Stimulated activated CD4-positive, alpha-beta T cell treated with anti-CD3 and anti-CD28 coated beads, Interleukin-1b, Interleukin-23, amount 100 ng/mL, for 1 hour (primary cell): Measurements from ENCODE around the gene BMP6.

Experiments used
- DNase-seq, 2 donors: peaks; one replicate each; pipeline ENCODE4 v3.0.0-alpha.2; 2020; ENCODE audit warnings: low read depth in 2 of 2

Gene BMP6

GRCh38 chr6:7725849-7726415 is at the start of gene BMP6:
TSS of gene BMP6 (plus strand) at chr6:7726099. CDS start at chr6:7726956, 857 bp downstream.
- no peak for DNase-seq

- no peak for DNase-seq
These were observed 48.7 kb upstream of the BMP6 start for GRCh38 chr6:7677229-7677628.

- DNase-seq: no peak
These were observed 45.4 kb upstream of the BMP6 start for GRCh38 chr6:7680393-7681075.

GRCh38 chr6:7681449-7681848 is 44.5 kb upstream of the BMP6 start:
- no peak for DNase-seq

- DNase-seq: no peak
These were observed 41.8 kb upstream of the BMP6 start for GRCh38 chr6:7684076-7684475.

- DNase-seq: no peak
These were observed 41.1 kb upstream of the BMP6 start for GRCh38 chr6:7684843-7685242.

- no peak for DNase-seq
These were observed 40.6 kb upstream of the BMP6 start for GRCh38 chr6:7685276-7685675.

GRCh38 chr6:7687145-7688111 is 38.5 kb upstream of the BMP6 start:
- no peak for DNase-seq

GRCh38 chr6:7691021-7691420 is 34.9 kb upstream of the BMP6 start:
- DNase-seq: no peak

GRCh38 chr6:7691675-7692452 is 34.0 kb upstream of the BMP6 start:
- DNase-seq: no peak

GRCh38 chr6:7692453-7692784 is 33.5 kb upstream of the BMP6 start:
- no peak for DNase-seq

- no peak for DNase-seq
These were observed 32.1 kb upstream of the BMP6 start for GRCh38 chr6:7693827-7694226.

GRCh38 chr6:7696061-7696460 is 29.8 kb upstream of the BMP6 start:
- DNase-seq: no peak

- no peak for DNase-seq
These were observed 28.5 kb upstream of the BMP6 start for GRCh38 chr6:7697432-7697819.

GRCh38 chr6:7697820-7698623 is 27.9 kb upstream of the BMP6 start:
- DNase-seq: no peak

- no peak for DNase-seq
These were observed 24.6 kb upstream of the BMP6 start for GRCh38 chr6:7701212-7701834.

- no peak for DNase-seq
These were observed 22.7 kb upstream of the BMP6 start for GRCh38 chr6:7703148-7703680.

GRCh38 chr6:7705483-7705882 is 20.4 kb upstream of the BMP6 start:
- DNase-seq: no peak

GRCh38 chr6:7706269-7706668 is 19.6 kb upstream of the BMP6 start:
- DNase-seq: no peak

- no peak for DNase-seq
These were observed 18.1 kb upstream of the BMP6 start for GRCh38 chr6:7707787-7708186.
